CD4-positive, alpha-beta memory T cell (primary cell): ENCODE measurements around the gene MED13L. TPM values are rescaled to one million over a fixed set of nuclear protein-coding genes. Genes with fewer than 3 reads are reported as not detected.

ENCODE experiments used
- CTCF ChIA-PET: fragments of 350-600 bp; sonication (Branson Sonifier 250); formaldehyde crosslinking; loops from one replicate; lab custom pipeline; 2021; ENCODE audit warnings: inconsistent platforms; ENCODE audit not compliant: partially characterized antibody; lab: Charles Lee
- POLR2A ChIA-PET: fragments of 350-600 bp; sonication (Branson Sonifier 250); formaldehyde crosslinking; loops from one replicate; lab custom pipeline; 2021; ENCODE audit not compliant: partially characterized antibody; lab: Charles Lee
- DNase-seq, 5 donors: peaks; one replicate each; pipeline versions ENCODE4 v3.0.0 to v3.0.0-alpha.2; 2020 to 2022; ENCODE audit warnings: mixed read lengths in 1 of 5
- H3K27ac ChIP-seq: one replicate; pipeline ENCODE4 v1.7.0; 2013; ENCODE audit warnings: low read depth, low read length
- H3K27me3 ChIP-seq: 2 replicates; pipeline ENCODE4 v1.7.0; 2013; ENCODE audit warnings: mild to moderate bottlenecking, low read length, moderate library complexity; ENCODE audit not compliant: insufficient read depth
- H3K36me3 ChIP-seq: 2 replicates; pipeline ENCODE4 v1.7.0; 2013; ENCODE audit warnings: mild to moderate bottlenecking, low read length, moderate library complexity; ENCODE audit not compliant: insufficient read depth
- H3K4me1 ChIP-seq: 2 replicates; pipeline ENCODE4 v1.7.0; 2013; ENCODE audit warnings: mild to moderate bottlenecking, low read length, moderate library complexity; ENCODE audit not compliant: insufficient read depth
- H3K4me3 ChIP-seq, 2 donors: one replicate each; pipeline ENCODE4 v1.7.0; 2013; ENCODE audit warnings: low read length in 2 of 2, mild to moderate bottlenecking in 1 of 2
- H3K9me3 ChIP-seq, 2 donors: one replicate each; pipeline ENCODE4 v1.7.0; 2013; ENCODE audit warnings: low read length in 2 of 2, control low read depth in 1 of 2; ENCODE audit not compliant: control insufficient read depth in 1 of 2
- H3K27ac Mint-ChIP-seq, 7 donors: one replicate each; pipeline ENCODE4 v1.8.0; 2020 to 2021; ENCODE audit warnings: mixed read lengths in 7 of 7, mild to moderate bottlenecking in 6 of 7, inconsistent platforms in 3 of 7, moderate library complexity in 3 of 7
- H3K27me3 Mint-ChIP-seq, 2 donors: one replicate each; pipeline ENCODE4 v1.8.0; 2020 to 2021; ENCODE audit warnings: mixed read lengths in 2 of 2
- H3K36me3 Mint-ChIP-seq, 2 donors: one replicate each; pipeline ENCODE4 v1.8.0; 2020 to 2021; ENCODE audit warnings: mixed read lengths in 2 of 2, inconsistent platforms in 1 of 2, mild to moderate bottlenecking in 1 of 2
- H3K4me1 Mint-ChIP-seq, 4 donors: one replicate each; pipeline ENCODE4 v1.8.0; 2020 to 2021; ENCODE audit warnings: mixed read lengths in 4 of 4, mild to moderate bottlenecking in 1 of 4
- H3K4me3 Mint-ChIP-seq, 8 donors: one replicate each; pipeline ENCODE4 v1.8.0; 2020 to 2021; ENCODE audit warnings: mixed read lengths in 8 of 8, mild to moderate bottlenecking in 7 of 8, moderate library complexity in 6 of 8, inconsistent platforms in 3 of 8
- H3K9me3 Mint-ChIP-seq, 8 donors: one replicate each; pipeline ENCODE4 v1.8.0; 2020 to 2021; ENCODE audit warnings: mixed read lengths in 8 of 8, mild to moderate bottlenecking in 5 of 8, inconsistent platforms in 3 of 8, moderate library complexity in 1 of 8
- intact Hi-C: fragments of 100-400 bp; cut with micrococcal nuclease; formaldehyde crosslinking; loops from one replicate; pipeline ENCODE4 v1.15.1; 2023
- polyA plus RNA-seq, 2 donors: library from polyadenylated mRNA; unstranded; fragments of 300-500 nt; fragmentation: Illumina TruSeq; gene quantifications; one replicate each; pipeline ENCODE4 v1.2.3, GENCODE V29; 2021
- total RNA-seq, 2 experiments: library from RNA; stranded (reverse); gene quantifications; one replicate each; pipeline ENCODE4 v1.2.3, GENCODE V29; 2021

The MED13L gene
- total and polyA plus RNA-seq, 4 experiments from 2014 or later, result 3.8 to 156 (median 81.1) TPM

GRCh38 chr12:115973066-115973465 is 304.4 kb downstream of the MED13L start:
- H3K4me3 Mint-ChIP-seq, result no peak overlapping the region
- POLR2A ChIA-PET, result no interaction called here

GRCh38 chr12:115972241-115972640 is 305.3 kb downstream of the MED13L start:
- H3K4me3 ChIP-seq, result no peak overlapping the region
- H3K4me3 Mint-ChIP-seq, result no peak overlapping the region
- H3K27ac ChIP-seq, result no peak overlapping the region
- peaks cover 0 to 2% (median 0%) of the 10 kb centered on the region in 8 donors for H3K9me3 Mint-ChIP-seq
- no peak overlapping the region for H3K27ac Mint-ChIP-seq
- peaks cover 61% of the 10 kb centered on the region for H3K36me3 ChIP-seq
- no peak for DNase-seq
- peaks cover 65 to 84% of the 10 kb centered on the region in 2 donors for H3K36me3 Mint-ChIP-seq
- intact Hi-C loops, result no loop called here
- no peaks in the 10 kb centered on the region for H3K27me3 Mint-ChIP-seq
- peaks cover 0 to under 1% (median 0%) of the 10 kb centered on the region in 4 donors for H3K4me1 Mint-ChIP-seq
- POLR2A ChIA-PET, result no interaction called here
- H3K9me3 ChIP-seq, result no peaks in the 10 kb centered on the region
- CTCF ChIA-PET, result interaction anchor here (0.9 kb wide), 1 partner anchor 730 kb away, joined by 3 read pairs; no protein-coding TSS in a partner anchor
- no peaks in the 10 kb centered on the region for H3K27me3 ChIP-seq
- H3K4me1 ChIP-seq, result no peaks in the 10 kb centered on the region

More at GRCh38 chr12:115973066-115973465, 304.4 kb downstream of the MED13L start:
- Histone ChIP-seq H3K27ac (no peak overlapping the region), H3K9me3 (no peaks in the 10 kb centered on the region), H3K4me1 (no peaks in the 10 kb centered on the region), H3K4me3 (no peak overlapping the region), H3K36me3 (peaks cover 54% of the 10 kb centered on the region), H3K27me3 (no peaks in the 10 kb centered on the region)
- DNase-seq, result no peak
- intact Hi-C loops, result no loop called here
- H3K27ac Mint-ChIP-seq, result peak overlapping the region in 1 of 7 donors; percentile 66
- H3K4me1 Mint-ChIP-seq, result peaks cover 0 to 2% (median 0%) of the 10 kb centered on the region in 4 donors
- no peaks in the 10 kb centered on the region for H3K27me3 Mint-ChIP-seq
- H3K36me3 Mint-ChIP-seq, result peaks cover 66 to 84% of the 10 kb centered on the region in 2 donors
- CTCF ChIA-PET, result no interaction called here
- peaks cover 0 to 2% (median 0%) of the 10 kb centered on the region in 8 donors for H3K9me3 Mint-ChIP-seq

- Histone ChIP-seq H3K27me3 (no peaks in the 10 kb centered on the region), H3K4me1 (no peaks in the 10 kb centered on the region), H3K36me3 (peaks cover 79% of the 10 kb centered on the region), H3K9me3 (no peaks in the 10 kb centered on the region), H3K27ac (no peak overlapping the region), H3K4me3 (no peak overlapping the region)
- Mint-ChIP-seq H3K4me3 (no peak overlapping the region), H3K27ac (no peak overlapping the region), H3K4me1 (peaks cover 0 to 4% (median 2%) of the 10 kb centered on the region in 4 donors), H3K27me3 (no peaks in the 10 kb centered on the region), H3K36me3 (peaks cover 81 to 90% of the 10 kb centered on the region in 2 donors), H3K9me3 (peaks cover 0 to 2% (median 0%) of the 10 kb centered on the region in 8 donors)
- intact Hi-C loops, result no loop called here
- DNase-seq, result no peak
- ChIA-PET POLR2A (no interaction called here), CTCF (interaction anchor here (1.0 kb wide), 1 partner anchor 49 kb away, joined by 4 read pairs; no protein-coding TSS in a partner anchor)
Observed at GRCh38 chr12:115968211-115968610, 309.3 kb downstream of the MED13L start.

- peak overlapping the region in 1 of 7 donors; percentile 34 for H3K27ac Mint-ChIP-seq
- no peak for DNase-seq
- H3K27me3 Mint-ChIP-seq, result no peaks in the 10 kb centered on the region
- no peaks in the 10 kb centered on the region for H3K27me3 ChIP-seq
- H3K4me1 ChIP-seq, result no peaks in the 10 kb centered on the region
- H3K36me3 ChIP-seq, result peaks cover 72% of the 10 kb centered on the region
- H3K4me1 Mint-ChIP-seq, result peaks cover 0 to 4% (median 2%) of the 10 kb centered on the region in 4 donors
- H3K9me3 ChIP-seq, result no peaks in the 10 kb centered on the region
- no peak overlapping the region for H3K4me3 Mint-ChIP-seq
- CTCF ChIA-PET, result interaction anchor here (1.5 kb wide), 1 partner anchor 17 kb away, joined by 4 read pairs; no protein-coding TSS in a partner anchor
- POLR2A ChIA-PET, result no interaction called here
- intact Hi-C loops, result no loop called here
- no peak overlapping the region for H3K27ac ChIP-seq
- H3K36me3 Mint-ChIP-seq, result peaks cover 73 to 83% of the 10 kb centered on the region in 2 donors
- H3K9me3 Mint-ChIP-seq, result peaks cover 0 to 2% (median 0%) of the 10 kb centered on the region in 8 donors
- H3K4me3 ChIP-seq, result no peak overlapping the region
Observed at GRCh38 chr12:115966376-115966775, 311.1 kb downstream of the MED13L start.

- ChIA-PET POLR2A (no interaction called here), CTCF (no interaction called here)
- no peaks in the 10 kb centered on the region for H3K9me3 ChIP-seq
- H3K27ac ChIP-seq, result no peak overlapping the region
- peak overlapping the region in 1 of 7 donors; percentile 17 for H3K27ac Mint-ChIP-seq
- H3K4me1 ChIP-seq, result no peaks in the 10 kb centered on the region
- H3K36me3 Mint-ChIP-seq, result peaks cover 75 to 83% of the 10 kb centered on the region in 2 donors
- DNase-seq, result no peak
- H3K4me3 ChIP-seq, result no peak overlapping the region
- H3K4me3 Mint-ChIP-seq, result no peak overlapping the region
- no peaks in the 10 kb centered on the region for H3K27me3 ChIP-seq
- H3K4me1 Mint-ChIP-seq, result peaks cover 0 to 4% (median 2%) of the 10 kb centered on the region in 4 donors
- intact Hi-C loops, result no loop called here
- H3K36me3 ChIP-seq, result peaks cover 74% of the 10 kb centered on the region
- peaks cover 0 to 2% (median 0%) of the 10 kb centered on the region in 8 donors for H3K9me3 Mint-ChIP-seq
- no peaks in the 10 kb centered on the region for H3K27me3 Mint-ChIP-seq
Observed at GRCh38 chr12:115964626-115965025, 312.9 kb downstream of the MED13L start.

- Mint-ChIP-seq H3K4me1 (peaks cover 0 to 4% (median 2%) of the 10 kb centered on the region in 4 donors), H3K9me3 (peaks cover 0 to 2% (median 0%) of the 10 kb centered on the region in 8 donors), H3K36me3 (peaks cover 72 to 79% of the 10 kb centered on the region in 2 donors), H3K4me3 (no peak overlapping the region), H3K27me3 (no peaks in the 10 kb centered on the region), H3K27ac (peak overlapping the region in 2 of 7 donors; percentile 17)
- Histone ChIP-seq H3K9me3 (no peaks in the 10 kb centered on the region), H3K27me3 (no peaks in the 10 kb centered on the region), H3K4me1 (no peaks in the 10 kb centered on the region), H3K36me3 (peaks cover 73% of the 10 kb centered on the region), H3K4me3 (no peak overlapping the region), H3K27ac (no peak overlapping the region)
- ChIA-PET POLR2A (interaction anchor here (0.7 kb wide), 1 partner anchor 69 kb away, joined by 3 read pairs; no protein-coding TSS in a partner anchor), CTCF (no interaction called here)
- no peak for DNase-seq
- intact Hi-C loops, result no loop called here
Observed at GRCh38 chr12:115964214-115964613, 313.3 kb downstream of the MED13L start.

- intact Hi-C loops, result no loop called here
Observed at GRCh38 chr12:115962216-115962615, 315.3 kb downstream of the MED13L start.

More at GRCh38 chr12:115962216-115962615, 315.3 kb downstream of the MED13L start:
- Mint-ChIP-seq H3K9me3 (no peaks in the 10 kb centered on the region), H3K36me3 (peaks cover 63 to 72% of the 10 kb centered on the region in 2 donors), H3K4me1 (peaks cover 0 to 4% (median 2%) of the 10 kb centered on the region in 4 donors), H3K4me3 (no peak overlapping the region), H3K27me3 (no peaks in the 10 kb centered on the region), H3K27ac (no peak overlapping the region)
- Histone ChIP-seq H3K36me3 (peaks cover 55% of the 10 kb centered on the region), H3K27me3 (no peaks in the 10 kb centered on the region), H3K4me3 (no peak overlapping the region), H3K27ac (no peak overlapping the region), H3K9me3 (no peaks in the 10 kb centered on the region), H3K4me1 (no peaks in the 10 kb centered on the region)
- POLR2A ChIA-PET, result no interaction called here
- no peak for DNase-seq
- CTCF ChIA-PET, result no interaction called here
